ENCODE data around the gene TMCO6.
"Not testable (repeated sequence)": the region's sequence is repeated elsewhere in the genome, so short reads cannot be mapped to it uniquely, and the experiment has no call there.

The TMCO6 gene

GRCh38 chr5:140639148-140639981 is at the start of gene TMCO6:
TSS of gene TMCO6 (plus strand) at chr5:140639451. CDS start at chr5:140639528, 77 bp downstream.
- peak; percentile 84 to 86 for DNase-seq (ENCODE audit: low read depth in 2 of 2)

GRCh38 chr5:140590861-140591260 is 48.4 kb upstream of the TMCO6 start:
- no peak for DNase-seq (ENCODE audit: low read depth in 2 of 2)

GRCh38 chr5:140591747-140592372 is 47.4 kb upstream of the TMCO6 start:
- DNase-seq (ENCODE audit: low read depth in 2 of 2), result peak; percentile 5 to 15

GRCh38 chr5:140593070-140593469 is 46.2 kb upstream of the TMCO6 start:
- not testable (repeated sequence) for DNase-seq (ENCODE audit: low read depth in 2 of 2)

GRCh38 chr5:140594169-140594568 is 45.1 kb upstream of the TMCO6 start:
- DNase-seq (ENCODE audit: low read depth in 2 of 2), result no peak

- DNase-seq (ENCODE audit: low read depth in 2 of 2), result no peak
Observed at GRCh38 chr5:140595538-140596300, 43.5 kb upstream of the TMCO6 start.

- DNase-seq (ENCODE audit: low read depth in 2 of 2), result no peak
Observed at GRCh38 chr5:140596321-140596741, 42.9 kb upstream of the TMCO6 start.

GRCh38 chr5:140598836-140599235 is 40.4 kb upstream of the TMCO6 start:
- DNase-seq (ENCODE audit: low read depth in 2 of 2), result no peak

GRCh38 chr5:140600096-140600495 is 39.2 kb upstream of the TMCO6 start:
- no peak for DNase-seq (ENCODE audit: low read depth in 2 of 2)

GRCh38 chr5:140602147-140602546 is 37.1 kb upstream of the TMCO6 start:
- no peak for DNase-seq (ENCODE audit: low read depth in 2 of 2)

- DNase-seq (ENCODE audit: low read depth in 2 of 2), result not testable (repeated sequence)
Observed at GRCh38 chr5:140603446-140603698, 35.9 kb upstream of the TMCO6 start.

- DNase-seq (ENCODE audit: low read depth in 2 of 2), result no peak
Observed at GRCh38 chr5:140603734-140604133, 35.5 kb upstream of the TMCO6 start.

GRCh38 chr5:140605879-140606278 is 33.4 kb upstream of the TMCO6 start:
- no peak for DNase-seq (ENCODE audit: low read depth in 2 of 2)

GRCh38 chr5:140607031-140607430 is 32.2 kb upstream of the TMCO6 start:
- no peak for DNase-seq (ENCODE audit: low read depth in 2 of 2)

- no peak for DNase-seq (ENCODE audit: low read depth in 2 of 2)
Observed at GRCh38 chr5:140608722-140609121, 30.5 kb upstream of the TMCO6 start.

GRCh38 chr5:140609126-140609525 is 30.1 kb upstream of the TMCO6 start:
- DNase-seq (ENCODE audit: low read depth in 2 of 2), result no peak

GRCh38 chr5:140611020-140611521 is 28.2 kb upstream of the TMCO6 start:
- no peak for DNase-seq (ENCODE audit: low read depth in 2 of 2)

GRCh38 chr5:140622301-140622700 is 16.9 kb upstream of the TMCO6 start:
- DNase-seq (ENCODE audit: low read depth in 2 of 2), result no peak

- DNase-seq (ENCODE audit: low read depth in 2 of 2), result not testable (repeated sequence)
Observed at GRCh38 chr5:140623061-140623460, 16.2 kb upstream of the TMCO6 start.

- DNase-seq (ENCODE audit: low read depth in 2 of 2), result not testable (repeated sequence)
Observed at GRCh38 chr5:140624886-140625285, 14.4 kb upstream of the TMCO6 start.

- no peak for DNase-seq (ENCODE audit: low read depth in 2 of 2)
Observed at GRCh38 chr5:140627972-140628371, 11.3 kb upstream of the TMCO6 start.

- no peak for DNase-seq (ENCODE audit: low read depth in 2 of 2)
Observed at GRCh38 chr5:140628711-140629110, 10.5 kb upstream of the TMCO6 start.
